Activated CD4-positive, alpha-beta T cell treated with anti-CD3 and anti-CD28 coated beads, Interleukin-2, amount 10 ng/mL, durations not matched to agents 24 days and 14 days (primary cell): ENCODE results near the gene SLC19A1. TPM values are rescaled to one million over a fixed set of nuclear protein-coding genes. Genes with fewer than 3 reads are reported as not detected.
"Not testable (repeated sequence)": the region's sequence is repeated elsewhere in the genome, so short reads cannot be mapped to it uniquely, and the experiment has no call there.

Experiments used
- DNase-seq: peaks from one replicate; pipeline ENCODE4 v3.0.0; 2022
- H3K27ac Mint-ChIP-seq: one replicate; pipeline ENCODE4 v1.8.0; 2022; ENCODE audit warnings: mild to moderate bottlenecking, mixed read lengths
- H3K27me3 Mint-ChIP-seq: one replicate; pipeline ENCODE4 v1.8.0; 2022; ENCODE audit warnings: mixed read lengths
- H3K36me3 Mint-ChIP-seq: one replicate; pipeline ENCODE4 v1.8.0; 2022; ENCODE audit warnings: low read depth, mild to moderate bottlenecking, mixed read lengths
- H3K4me1 Mint-ChIP-seq: one replicate; pipeline ENCODE4 v1.8.0; 2021; ENCODE audit warnings: mixed read lengths
- H3K4me3 Mint-ChIP-seq: one replicate; pipeline ENCODE4 v1.8.0; 2022; ENCODE audit warnings: mild to moderate bottlenecking, moderate library complexity, mixed read lengths
- H3K9me3 Mint-ChIP-seq: one replicate; pipeline ENCODE4 v1.8.0; 2021; ENCODE audit warnings: mixed read lengths
- intact Hi-C: fragments of 100-400 bp; cut with micrococcal nuclease; formaldehyde crosslinking; loops from one replicate; pipeline ENCODE4 v1.15.1; 2023
- total RNA-seq: library from RNA; stranded (reverse); gene quantifications from 2 replicates; pipeline ENCODE4 v1.2.3, GENCODE V29; 2022

The SLC19A1 gene
- total RNA-seq, 1 donor from 2014 or later, result 100 TPM

- Mint-ChIP-seq H3K36me3 (no peaks in the 10 kb centered on the region), H3K4me1 (no peaks in the 10 kb centered on the region), H3K4me3 (no peak overlapping the region), H3K9me3 (no peaks in the 10 kb centered on the region), H3K27me3 (peaks cover 9% of the 10 kb centered on the region), H3K27ac (no peak overlapping the region)
- no peak for DNase-seq
- intact Hi-C loops, result no loop called here
These were observed 30.7 kb upstream of the SLC19A1 start for GRCh38 chr21:45572783-45573451.

- Mint-ChIP-seq H3K4me1 (no peaks in the 10 kb centered on the region), H3K27ac (no peak overlapping the region), H3K27me3 (peaks cover 14% of the 10 kb centered on the region), H3K36me3 (no peaks in the 10 kb centered on the region), H3K9me3 (no peaks in the 10 kb centered on the region), H3K4me3 (no peak overlapping the region)
- intact Hi-C loops, result no loop called here
- no peak for DNase-seq
These were observed 30.0 kb upstream of the SLC19A1 start for GRCh38 chr21:45572231-45572630.

- H3K36me3 Mint-ChIP-seq, result no peaks in the 10 kb centered on the region
- no peak overlapping the region for H3K4me3 Mint-ChIP-seq
- no peaks in the 10 kb centered on the region for H3K4me1 Mint-ChIP-seq
- H3K27ac Mint-ChIP-seq, result no peak overlapping the region
- H3K27me3 Mint-ChIP-seq, result peaks cover 20% of the 10 kb centered on the region
- DNase-seq, result no peak
- no peaks in the 10 kb centered on the region for H3K9me3 Mint-ChIP-seq
- intact Hi-C loops, result no loop called here
These were observed 29.4 kb upstream of the SLC19A1 start for GRCh38 chr21:45571641-45572040.

DNA sequence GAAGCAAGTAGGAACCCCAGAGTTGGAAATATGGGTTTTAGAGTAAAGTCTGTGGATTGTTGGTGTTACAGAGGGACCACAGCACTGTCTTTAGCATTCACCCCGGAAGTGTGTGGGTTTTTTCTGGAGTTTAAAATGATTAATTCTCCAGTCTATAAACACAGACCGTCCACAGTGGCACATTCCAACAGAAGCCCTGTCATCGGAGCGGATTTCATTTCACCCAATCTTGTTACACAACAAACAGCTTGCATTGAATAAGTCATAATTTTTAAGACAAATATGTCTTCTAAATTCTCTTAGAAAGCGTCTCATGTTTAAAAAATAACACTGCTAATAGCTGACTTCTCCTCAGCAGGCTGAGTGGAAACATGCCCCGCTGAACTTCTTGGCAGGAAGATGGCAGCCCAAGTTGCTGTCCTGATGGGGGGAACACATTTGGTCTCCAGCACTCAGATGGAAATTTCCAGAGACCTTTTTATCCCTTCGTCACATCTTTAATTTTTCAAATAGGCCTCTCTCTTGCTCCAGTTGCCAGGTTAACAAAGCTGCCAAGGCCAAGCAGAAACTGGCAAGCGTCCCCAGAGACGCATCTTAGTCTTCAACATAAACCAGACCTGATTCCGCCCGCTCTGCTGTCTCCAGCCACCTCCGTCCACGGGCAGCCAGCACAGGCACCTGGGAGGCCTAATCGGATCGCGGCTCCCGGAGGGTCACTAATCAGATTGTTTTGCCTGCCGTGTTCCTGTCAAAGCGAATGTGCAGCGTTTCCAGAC is 28.8 kb upstream of the SLC19A1 start:
- no peaks in the 10 kb centered on the region for H3K36me3 Mint-ChIP-seq
- DNase-seq, result no peak
- H3K4me1 Mint-ChIP-seq, result no peaks in the 10 kb centered on the region
- H3K4me3 Mint-ChIP-seq, result no peak overlapping the region
- peaks cover 19% of the 10 kb centered on the region for H3K27me3 Mint-ChIP-seq
- no peaks in the 10 kb centered on the region for H3K9me3 Mint-ChIP-seq
- intact Hi-C loops, result no loop called here
- H3K27ac Mint-ChIP-seq, result no peak overlapping the region

DNA sequence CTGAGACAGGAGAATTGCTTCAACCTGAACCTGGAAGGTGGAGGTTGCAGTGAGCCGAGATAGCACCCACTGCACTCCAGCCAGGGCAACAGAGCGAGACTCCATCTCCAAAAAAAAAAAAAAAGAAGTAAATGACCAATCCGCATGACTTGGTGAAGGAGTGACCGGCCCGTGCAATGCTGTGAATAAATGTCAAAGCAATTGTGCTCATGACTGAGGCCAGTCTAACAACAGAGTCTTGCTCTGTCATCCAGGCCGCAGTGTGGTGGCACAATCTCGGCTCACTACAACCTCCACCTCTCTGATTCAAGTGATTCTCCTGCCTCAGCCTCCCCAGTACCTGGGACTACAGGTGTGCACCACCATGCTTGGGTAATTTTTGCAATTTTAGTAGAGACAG is 27.8 kb upstream of the SLC19A1 start:
- Mint-ChIP-seq H3K27me3 (peaks cover 21% of the 10 kb centered on the region), H3K4me3 (no peak overlapping the region), H3K9me3 (no peaks in the 10 kb centered on the region), H3K27ac (no peak overlapping the region), H3K4me1 (no peaks in the 10 kb centered on the region), H3K36me3 (no peaks in the 10 kb centered on the region)
- DNase-seq, result no peak
- intact Hi-C loops, result no loop called here

GRCh38 chr21:45568383-45568782 is 26.1 kb upstream of the SLC19A1 start:
- H3K27ac Mint-ChIP-seq, result no peak overlapping the region
- intact Hi-C loops, result no loop called here
- H3K4me3 Mint-ChIP-seq, result no peak overlapping the region

DNA sequence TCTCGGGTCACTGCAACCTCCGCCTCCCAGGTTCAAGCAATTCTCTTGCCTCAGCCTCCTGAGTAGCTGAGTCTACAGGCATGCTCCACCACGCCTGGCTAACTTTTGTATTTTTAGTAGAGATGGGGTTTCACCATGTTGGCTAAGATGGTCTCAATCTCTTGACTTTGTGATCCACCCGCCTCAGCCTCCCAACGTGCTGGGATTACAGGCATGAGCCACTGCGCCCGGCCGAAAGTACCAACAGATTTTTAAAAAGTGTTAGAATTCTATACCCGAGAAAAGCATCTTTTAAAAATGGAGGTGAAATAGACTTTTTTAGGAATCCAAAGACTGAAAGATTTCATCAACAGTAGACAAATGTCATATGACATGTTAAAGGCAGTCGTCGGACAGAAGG is 21.9 kb upstream of the SLC19A1 start:
- H3K9me3 Mint-ChIP-seq, H3K4me3 Mint-ChIP-seq, intact Hi-C loops, H3K27ac Mint-ChIP-seq, DNase-seq, H3K36me3 Mint-ChIP-seq, H3K4me1 Mint-ChIP-seq: not testable (repeated sequence)
- peaks cover 48% of the 10 kb centered on the region for H3K27me3 Mint-ChIP-seq

More at GRCh38 chr21:45568383-45568782, 26.1 kb upstream of the SLC19A1 start:
- DNase-seq, result no peak
- Mint-ChIP-seq H3K36me3 (no peaks in the 10 kb centered on the region), H3K4me1 (no peaks in the 10 kb centered on the region), H3K9me3 (no peaks in the 10 kb centered on the region), H3K27me3 (peaks cover 32% of the 10 kb centered on the region)

DNA sequence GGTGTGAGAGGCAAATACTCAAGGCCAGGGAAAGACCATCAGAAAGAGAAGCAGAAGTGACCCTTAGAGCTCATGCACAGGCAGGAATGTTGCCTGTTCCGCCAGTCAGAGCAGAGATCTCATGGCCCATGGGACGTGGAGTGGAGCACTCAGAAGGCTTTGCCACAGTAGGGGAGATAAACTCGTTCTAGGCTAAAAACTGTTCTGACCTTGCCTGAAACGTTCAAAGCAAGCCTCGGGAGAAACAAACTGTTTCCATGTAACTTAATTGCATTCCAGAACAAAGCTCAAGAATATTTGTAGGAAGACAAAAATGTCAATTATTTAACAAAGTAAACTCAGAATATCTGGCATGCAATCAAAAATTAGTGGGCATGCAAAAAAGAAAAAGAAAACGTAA is 20.7 kb upstream of the SLC19A1 start:
- Mint-ChIP-seq H3K4me3 (no peak overlapping the region), H3K4me1 (no peaks in the 10 kb centered on the region), H3K27ac (no peak overlapping the region), H3K9me3 (no peaks in the 10 kb centered on the region), H3K27me3 (peaks cover 43% of the 10 kb centered on the region), H3K36me3 (no peaks in the 10 kb centered on the region)
- no peak for DNase-seq
- intact Hi-C loops, result no loop called here

- no peaks in the 10 kb centered on the region for H3K36me3 Mint-ChIP-seq
- intact Hi-C loops, result no loop called here
- H3K4me3 Mint-ChIP-seq, result no peak overlapping the region
- H3K4me1 Mint-ChIP-seq, result no peaks in the 10 kb centered on the region
- peaks cover 40% of the 10 kb centered on the region for H3K27me3 Mint-ChIP-seq
- H3K27ac Mint-ChIP-seq, result no peak overlapping the region
- no peaks in the 10 kb centered on the region for H3K9me3 Mint-ChIP-seq
- DNase-seq, result no peak
These were observed 20.2 kb upstream of the SLC19A1 start for GRCh38 chr21:45562402-45562801.

GRCh38 chr21:45561241-45561640 is 19.0 kb upstream of the SLC19A1 start:
- H3K27ac Mint-ChIP-seq, H3K4me3 Mint-ChIP-seq, DNase-seq, H3K36me3 Mint-ChIP-seq, H3K9me3 Mint-ChIP-seq, H3K4me1 Mint-ChIP-seq, intact Hi-C loops: not testable (repeated sequence)
- peaks cover 32% of the 10 kb centered on the region for H3K27me3 Mint-ChIP-seq

GRCh38 chr21:45560106-45561021 is 18.1 kb upstream of the SLC19A1 start:
- Mint-ChIP-seq H3K36me3 (no peaks in the 10 kb centered on the region), H3K9me3 (no peaks in the 10 kb centered on the region), H3K27ac (no peak overlapping the region), H3K4me3 (no peak overlapping the region), H3K4me1 (no peaks in the 10 kb centered on the region), H3K27me3 (peaks cover 27% of the 10 kb centered on the region)
- no peak for DNase-seq
- intact Hi-C loops, result no loop called here

DNA sequence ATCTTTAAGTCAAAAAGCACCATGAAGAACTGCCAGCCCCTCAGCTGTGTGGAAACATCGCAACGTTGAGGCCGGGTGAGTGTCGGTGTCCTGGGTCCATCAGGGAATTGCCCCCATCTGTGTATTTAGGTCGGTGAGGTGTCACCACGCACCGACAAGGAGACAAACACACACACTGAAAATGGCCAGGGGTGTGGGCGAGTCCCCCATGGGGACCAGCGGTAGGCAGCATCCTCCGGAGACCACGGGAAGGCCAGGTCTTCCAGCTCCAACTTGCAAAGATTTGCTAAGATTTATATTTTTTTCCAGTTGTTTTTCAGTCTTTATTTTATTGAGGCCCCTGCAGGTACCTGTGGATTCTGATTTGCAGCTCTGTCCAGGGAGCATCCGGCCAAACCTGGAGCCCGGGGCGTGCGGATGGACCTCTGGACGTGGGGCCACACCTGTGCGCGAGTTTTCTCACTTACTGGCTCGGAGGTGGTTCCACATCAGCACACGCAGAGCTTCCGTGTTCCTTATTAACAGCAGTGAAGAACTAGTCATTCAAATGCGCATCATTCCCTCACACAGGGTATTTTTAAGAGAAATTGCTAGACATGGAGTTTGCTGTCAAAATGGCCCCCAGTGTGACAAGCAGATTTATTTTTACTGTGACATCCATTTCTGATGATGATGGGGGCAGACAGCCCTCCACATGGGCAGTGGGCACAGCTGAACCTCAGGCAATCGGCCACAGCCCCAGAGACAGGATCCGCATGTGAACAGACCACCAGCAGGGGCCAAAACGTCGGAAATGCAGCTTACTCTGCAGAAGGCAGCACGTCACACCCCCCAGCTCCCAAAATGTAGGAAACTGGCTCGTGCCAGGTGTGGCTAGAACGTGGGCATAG is 17.2 kb upstream of the SLC19A1 start:
- H3K9me3 Mint-ChIP-seq, result no peaks in the 10 kb centered on the region
- no peaks in the 10 kb centered on the region for H3K36me3 Mint-ChIP-seq
- peaks cover 3% of the 10 kb centered on the region for H3K4me1 Mint-ChIP-seq
- intact Hi-C loops, result no loop called here
- H3K27ac Mint-ChIP-seq, result no peak overlapping the region
- DNase-seq, result no peak
- H3K27me3 Mint-ChIP-seq, result peaks cover 24% of the 10 kb centered on the region
- H3K4me3 Mint-ChIP-seq, result no peak overlapping the region

DNA sequence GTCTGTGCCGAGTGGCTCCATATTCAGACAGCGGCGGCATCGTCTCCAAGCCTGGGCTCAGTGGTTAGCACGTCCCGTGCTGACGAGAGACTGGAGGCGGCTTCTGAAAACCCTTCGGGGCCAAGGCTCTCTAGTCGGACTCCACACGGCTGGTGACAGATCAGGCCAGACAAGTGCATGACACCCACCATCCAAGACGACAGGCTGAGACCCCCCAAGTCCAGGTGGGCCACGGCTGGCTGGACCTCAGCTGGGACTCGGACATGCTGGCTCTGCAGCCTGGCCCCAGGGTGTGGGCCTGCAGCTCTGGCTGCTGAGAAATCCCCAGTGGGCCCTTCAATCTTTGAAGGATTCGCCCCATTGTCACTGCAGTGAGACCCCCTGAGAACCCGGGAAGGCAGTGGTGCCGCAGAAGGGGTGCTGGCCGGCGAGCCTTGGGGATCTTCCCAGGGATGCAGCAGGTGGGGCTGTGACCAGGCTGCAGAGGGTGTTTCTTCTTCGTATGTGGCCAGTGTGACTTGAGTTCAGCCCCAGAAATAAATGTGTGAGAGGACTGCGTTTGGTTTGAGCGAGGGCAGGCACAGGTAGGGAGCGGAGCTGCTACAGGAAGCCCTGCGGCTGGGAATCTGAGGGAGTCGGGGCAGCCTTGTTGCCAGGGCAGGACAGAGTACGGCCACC is 15.9 kb upstream of the SLC19A1 start:
- H3K9me3 Mint-ChIP-seq, result no peaks in the 10 kb centered on the region
- H3K27ac Mint-ChIP-seq, result no peak overlapping the region
- no peaks in the 10 kb centered on the region for H3K36me3 Mint-ChIP-seq
- no peak for DNase-seq
- H3K27me3 Mint-ChIP-seq, result peaks cover 14% of the 10 kb centered on the region
- H3K4me3 Mint-ChIP-seq, result no peak overlapping the region
- intact Hi-C loops, result no loop called here
- H3K4me1 Mint-ChIP-seq, result peaks cover 5% of the 10 kb centered on the region
